Stimulated activated effector memory CD8-positive, alpha-beta T cell treated with anti-CD3 and anti-CD28 coated beads, Interleukin-12 subunit alpha, Interleukin-12 subunit beta, amount 100 ng/mL, for 72 hours (primary cell): ENCODE data around the gene MTUS2.

Experiments used
- ATAC-seq: fragments of 150-1000 bp; cut with Tn5 transposase; 2 replicates; pipeline ENCODE4 v1.10.0; 2021
- DNase-seq, 2 donors: peaks; one replicate each; pipeline ENCODE4 v3.0.0; 2021 to 2022; ENCODE audit warnings: low spot score in 2 of 2
- H3K27ac Mint-ChIP-seq: one replicate; pipeline ENCODE4 v1.8.0; 2022; ENCODE audit warnings: mild to moderate bottlenecking, mixed read lengths
- H3K36me3 Mint-ChIP-seq: one replicate; pipeline ENCODE4 v1.8.0; 2022; ENCODE audit warnings: mild to moderate bottlenecking, mixed read lengths
- H3K4me1 Mint-ChIP-seq: one replicate; pipeline ENCODE4 v1.8.0; 2022; ENCODE audit warnings: mixed read lengths
- H3K4me3 Mint-ChIP-seq: one replicate; pipeline ENCODE4 v1.8.0; 2022; ENCODE audit warnings: mild to moderate bottlenecking, mixed read lengths
- H3K9me3 Mint-ChIP-seq: one replicate; pipeline ENCODE4 v1.8.0; 2022; ENCODE audit warnings: mixed read lengths

Gene MTUS2

GRCh38 chr13:29456419-29456818, 636.3 kb downstream of the MTUS2 start:
- ATAC-seq (no peak), DNase-seq (no peak)
- H3K36me3 Mint-ChIP-seq: no peaks in the 10 kb centered on the region
- no peaks in the 10 kb centered on the region for H3K4me1 Mint-ChIP-seq
- H3K27ac Mint-ChIP-seq: no peak overlapping the region
- no peak overlapping the region for H3K4me3 Mint-ChIP-seq
- H3K9me3 Mint-ChIP-seq: no peaks in the 10 kb centered on the region

DNA sequence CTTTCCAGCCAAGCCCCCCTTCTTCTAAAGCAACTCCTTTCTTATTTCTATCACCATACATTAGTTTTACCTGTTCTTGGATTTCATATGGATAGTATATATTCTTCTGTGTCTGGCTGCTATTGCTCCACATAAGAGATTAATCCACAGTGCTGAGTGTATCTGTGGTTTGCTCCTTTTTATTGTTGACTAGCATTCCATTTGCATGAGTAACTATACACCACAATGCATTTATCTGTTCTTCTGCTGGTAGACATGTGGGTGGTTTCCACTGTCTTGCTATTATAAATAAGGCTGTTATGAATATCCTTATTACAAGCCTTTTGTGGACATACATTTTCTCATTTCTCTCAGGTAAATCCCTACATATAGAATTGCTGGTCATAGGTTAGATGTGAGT, 637.2 kb downstream of the MTUS2 start:
- ATAC-seq (no peak), DNase-seq (no peak)
- Mint-ChIP-seq H3K27ac (no peak overlapping the region), H3K4me1 (no peaks in the 10 kb centered on the region), H3K4me3 (no peak overlapping the region), H3K36me3 (no peaks in the 10 kb centered on the region), H3K9me3 (no peaks in the 10 kb centered on the region)

GRCh38 chr13:29458419-29458818, 638.3 kb downstream of the MTUS2 start:
- Mint-ChIP-seq H3K36me3 (no peaks in the 10 kb centered on the region), H3K9me3 (no peaks in the 10 kb centered on the region), H3K27ac (no peak overlapping the region), H3K4me3 (no peak overlapping the region), H3K4me1 (no peaks in the 10 kb centered on the region)
- no peak for ATAC-seq
- no peak for DNase-seq

GRCh38 chr13:29459813-29460355, 639.7 kb downstream of the MTUS2 start:
- Mint-ChIP-seq H3K4me3 (no peak overlapping the region), H3K9me3 (no peaks in the 10 kb centered on the region), H3K4me1 (no peaks in the 10 kb centered on the region), H3K27ac (no peak overlapping the region), H3K36me3 (no peaks in the 10 kb centered on the region)
- DNase-seq (no peak), ATAC-seq (no peak)

GRCh38 chr13:29464105-29464679, 644.1 kb downstream of the MTUS2 start:
- no peaks in the 10 kb centered on the region for H3K36me3 Mint-ChIP-seq
- no peak overlapping the region for H3K4me3 Mint-ChIP-seq
- H3K9me3 Mint-ChIP-seq: no peaks in the 10 kb centered on the region
- ATAC-seq (no peak), DNase-seq (no peak)
- H3K4me1 Mint-ChIP-seq: no peaks in the 10 kb centered on the region
- no peak overlapping the region for H3K27ac Mint-ChIP-seq

- no peak for DNase-seq
- H3K36me3 Mint-ChIP-seq: no peaks in the 10 kb centered on the region
- H3K4me3 Mint-ChIP-seq: no peak overlapping the region
- no peak overlapping the region for H3K27ac Mint-ChIP-seq
- ATAC-seq: no peak
- H3K9me3 Mint-ChIP-seq: no peaks in the 10 kb centered on the region
- no peaks in the 10 kb centered on the region for H3K4me1 Mint-ChIP-seq
These were observed 645.7 kb downstream of the MTUS2 start for GRCh38 chr13:29465741-29466293.

DNA sequence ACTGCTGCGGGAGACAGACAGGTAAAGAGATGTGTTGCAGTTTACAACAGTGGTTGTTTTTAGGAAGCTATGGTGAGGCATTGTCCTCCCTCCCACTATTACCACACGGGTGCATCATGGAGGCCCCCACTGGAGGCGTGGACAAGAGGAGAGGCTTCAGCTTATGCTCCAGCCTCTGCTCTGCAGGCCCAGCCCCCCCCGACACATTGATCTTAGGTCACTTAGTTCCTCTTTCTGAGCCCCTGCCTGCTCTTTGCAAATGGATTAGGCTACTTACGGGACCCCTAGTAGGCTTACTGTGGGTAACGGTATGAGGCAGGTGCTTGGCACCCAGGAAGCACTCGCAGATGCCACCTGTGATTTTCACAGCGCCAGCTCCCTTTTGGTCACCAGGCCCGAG, 651.4 kb downstream of the MTUS2 start:
- no peak for DNase-seq
- H3K4me1 Mint-ChIP-seq: no peaks in the 10 kb centered on the region
- H3K4me3 Mint-ChIP-seq: no peak overlapping the region
- no peak overlapping the region for H3K27ac Mint-ChIP-seq
- H3K9me3 Mint-ChIP-seq: no peaks in the 10 kb centered on the region
- H3K36me3 Mint-ChIP-seq: no peaks in the 10 kb centered on the region
- ATAC-seq: no peak

DNA sequence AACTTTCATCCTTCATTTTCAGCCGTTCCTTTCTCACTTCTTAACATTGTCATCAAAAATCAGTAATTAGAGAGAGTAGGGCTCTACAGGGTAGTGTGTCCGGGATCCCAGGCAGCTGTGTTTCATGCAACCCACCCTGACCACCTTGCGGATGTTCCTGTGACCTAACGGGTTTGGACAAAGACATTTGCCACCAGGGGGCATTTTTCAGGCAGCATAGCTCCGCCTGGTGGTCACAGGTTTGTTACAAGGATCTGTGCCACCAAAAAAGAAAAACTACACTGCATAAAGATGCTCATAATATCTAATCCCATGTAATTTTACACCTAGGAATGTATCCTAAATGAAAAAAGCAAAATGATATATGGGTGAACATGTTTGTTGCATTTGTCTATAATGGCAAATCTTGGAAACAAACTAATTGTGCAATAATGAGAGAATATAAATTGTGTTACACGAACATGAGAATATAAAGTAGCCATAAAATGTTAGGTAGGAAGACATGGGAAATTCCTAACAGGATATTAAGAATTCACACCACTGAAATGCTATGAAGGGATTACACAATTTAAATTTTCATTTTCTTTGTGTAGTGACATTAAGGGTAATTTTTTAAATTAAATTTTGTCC, 652.3 kb downstream of the MTUS2 start:
- DNase-seq: peak; percentile 20 to 66
- Mint-ChIP-seq H3K27ac (no peak overlapping the region), H3K36me3 (no peaks in the 10 kb centered on the region), H3K4me3 (no peak overlapping the region), H3K9me3 (no peaks in the 10 kb centered on the region), H3K4me1 (no peaks in the 10 kb centered on the region)
- peak; percentile 57 for ATAC-seq

DNA sequence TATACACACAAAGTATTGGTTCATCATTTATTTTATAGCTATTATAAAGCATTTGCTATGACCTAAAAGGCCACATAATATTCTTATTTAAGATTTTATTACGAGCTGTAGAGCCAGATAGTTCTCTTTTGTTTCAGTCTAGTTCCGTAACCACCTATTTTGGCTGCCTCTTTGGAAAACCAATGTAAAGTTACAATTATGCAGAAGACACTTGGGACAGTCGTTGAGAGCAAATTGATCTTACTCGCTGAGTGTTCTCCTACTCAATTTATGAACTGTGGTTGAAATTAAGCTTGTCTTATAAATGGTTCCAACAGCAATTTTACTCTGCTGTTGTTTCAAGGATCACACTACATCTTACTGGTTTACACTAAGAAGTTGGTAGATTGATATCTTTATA, 653.0 kb downstream of the MTUS2 start:
- H3K27ac Mint-ChIP-seq: no peak overlapping the region

DNA sequence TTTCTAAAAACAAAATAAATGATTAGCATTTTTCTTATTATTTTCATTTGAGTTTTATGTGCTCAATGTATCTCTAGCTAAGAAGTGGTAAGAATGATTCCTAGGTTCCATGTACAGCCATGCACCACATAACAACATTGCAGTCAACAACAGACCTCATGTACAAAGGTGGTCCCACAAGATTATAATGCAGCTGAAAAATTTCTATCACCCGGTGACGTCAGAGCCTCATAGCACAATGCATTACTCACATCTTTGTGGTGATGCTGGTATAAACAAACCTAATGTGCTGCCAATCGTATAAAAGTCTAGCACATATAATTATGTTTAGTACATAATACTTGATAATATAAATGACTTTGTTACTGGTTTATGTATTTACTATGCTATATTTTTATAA, 654.9 kb downstream of the MTUS2 start:
- DNase-seq (no peak), ATAC-seq (no peak)
- H3K4me1 Mint-ChIP-seq: no peaks in the 10 kb centered on the region
- no peak overlapping the region for H3K27ac Mint-ChIP-seq
- no peak overlapping the region for H3K4me3 Mint-ChIP-seq
- H3K36me3 Mint-ChIP-seq: no peaks in the 10 kb centered on the region
- no peaks in the 10 kb centered on the region for H3K9me3 Mint-ChIP-seq

More for the DNA sequence above, 653.0 kb downstream of the MTUS2 start:
- H3K4me1 Mint-ChIP-seq: no peaks in the 10 kb centered on the region
- H3K9me3 Mint-ChIP-seq: no peaks in the 10 kb centered on the region
- DNase-seq (no peak), ATAC-seq (no peak)
- H3K36me3 Mint-ChIP-seq: no peaks in the 10 kb centered on the region
- no peak overlapping the region for H3K4me3 Mint-ChIP-seq

- Mint-ChIP-seq H3K4me3 (no peak overlapping the region), H3K27ac (no peak overlapping the region), H3K36me3 (no peaks in the 10 kb centered on the region), H3K9me3 (no peaks in the 10 kb centered on the region), H3K4me1 (no peaks in the 10 kb centered on the region)
- DNase-seq (no peak), ATAC-seq (no peak)
These were observed 655.9 kb downstream of the MTUS2 start for GRCh38 chr13:29476046-29476445.

DNA sequence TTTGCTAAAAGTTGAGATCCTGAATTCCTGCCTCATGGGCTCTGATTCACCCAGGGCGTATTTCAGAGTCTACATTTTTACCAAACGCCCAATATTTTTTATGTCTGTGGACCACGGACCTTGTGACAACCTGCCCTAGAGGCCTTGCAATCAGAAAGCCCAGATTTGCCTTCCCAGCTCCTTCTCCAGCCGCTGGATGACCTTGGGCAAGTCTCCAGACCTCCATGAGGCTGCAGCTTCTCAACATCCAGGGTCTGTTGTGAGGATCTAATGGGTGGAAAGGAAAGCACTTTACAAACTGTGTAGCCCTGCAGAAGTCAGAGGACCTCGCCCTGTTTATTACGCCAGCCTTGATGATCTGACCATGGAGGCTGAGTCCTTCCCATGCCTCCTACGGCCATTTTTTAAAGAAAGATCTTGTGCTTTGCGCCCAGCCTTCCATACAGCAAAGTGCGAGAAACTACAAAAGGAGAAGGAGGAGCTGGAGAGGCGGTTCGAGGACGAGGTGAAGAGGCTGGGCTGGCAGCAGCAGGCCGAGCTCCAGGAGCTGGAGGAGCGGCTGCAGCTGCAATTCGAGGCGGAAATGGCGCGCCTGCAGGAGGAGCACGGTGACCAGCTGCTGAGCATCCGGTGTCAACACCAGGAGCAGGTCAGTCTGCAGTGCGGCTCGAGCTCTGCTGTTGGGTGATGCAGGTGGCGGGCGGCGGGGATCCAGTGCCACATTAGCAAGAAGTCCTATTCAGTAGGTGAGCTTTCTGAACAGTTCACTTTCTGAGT, 659.8 kb downstream of the MTUS2 start:
- Mint-ChIP-seq H3K4me1 (no peaks in the 10 kb centered on the region), H3K27ac (no peak overlapping the region), H3K36me3 (no peaks in the 10 kb centered on the region), H3K9me3 (no peaks in the 10 kb centered on the region), H3K4me3 (no peak overlapping the region)
- DNase-seq (no peak), ATAC-seq (no peak)

GRCh38 chr13:29480893-29481525, 660.9 kb downstream of the MTUS2 start:
- H3K4me1 Mint-ChIP-seq: no peaks in the 10 kb centered on the region
- no peak overlapping the region for H3K4me3 Mint-ChIP-seq
- no peaks in the 10 kb centered on the region for H3K36me3 Mint-ChIP-seq
- H3K9me3 Mint-ChIP-seq: no peaks in the 10 kb centered on the region
- DNase-seq: no peak
- H3K27ac Mint-ChIP-seq: no peak overlapping the region
- ATAC-seq: no peak

DNA sequence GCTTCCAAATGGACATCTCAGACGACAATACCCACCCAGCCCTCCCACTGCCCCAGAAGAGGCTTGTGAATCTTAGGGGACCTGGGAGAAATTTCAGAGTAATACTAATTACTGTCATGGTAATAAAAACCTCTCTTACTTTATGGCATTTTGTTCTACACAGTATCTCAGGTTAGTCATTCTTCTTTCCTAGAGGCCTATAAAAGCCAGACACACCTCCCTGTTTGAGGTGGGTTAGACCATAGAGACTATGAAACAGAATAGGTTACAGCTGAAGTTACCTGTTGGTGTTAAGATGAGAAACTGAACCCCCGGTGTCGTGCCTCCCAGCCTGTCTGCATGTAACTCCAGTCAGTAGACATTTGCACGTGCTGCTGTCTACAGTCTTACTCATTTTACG, 661.5 kb downstream of the MTUS2 start:
- ATAC-seq (no peak), DNase-seq (no peak)
- Mint-ChIP-seq H3K27ac (no peak overlapping the region), H3K9me3 (no peaks in the 10 kb centered on the region), H3K36me3 (no peaks in the 10 kb centered on the region), H3K4me3 (no peak overlapping the region), H3K4me1 (no peaks in the 10 kb centered on the region)

DNA sequence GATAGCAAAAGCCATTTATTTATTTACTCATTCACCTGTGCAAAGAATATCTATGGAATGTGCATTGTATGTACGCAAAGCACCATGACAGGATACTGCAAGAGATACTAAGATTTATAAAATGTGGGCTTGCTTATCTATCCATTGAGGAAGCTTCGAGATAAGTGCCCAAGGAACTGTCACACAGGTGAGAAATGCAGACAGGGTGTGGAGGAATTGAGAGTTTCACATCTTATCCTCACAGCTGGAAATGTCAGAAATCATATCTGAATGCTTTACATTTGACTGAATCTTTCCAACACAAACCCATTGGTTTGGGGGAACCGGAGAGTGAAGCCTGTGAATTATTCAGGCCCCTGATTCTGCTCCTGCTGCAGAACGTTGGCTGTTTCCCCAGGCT, 662.4 kb downstream of the MTUS2 start:
- Mint-ChIP-seq H3K27ac (no peak overlapping the region), H3K36me3 (no peaks in the 10 kb centered on the region), H3K9me3 (no peaks in the 10 kb centered on the region), H3K4me1 (no peaks in the 10 kb centered on the region), H3K4me3 (no peak overlapping the region)
- ATAC-seq (no peak), DNase-seq (no peak)
